Muscle of arm (tissue), 12 donors: ENCODE measurements around the gene RPP25L. TPM values are rescaled to one million over a fixed set of nuclear protein-coding genes. Genes with fewer than 3 reads are reported as not detected.

Experiments used
- DNase-seq: peaks from one replicate; pipeline ENCODE4 v3.0.0-alpha.2; 2013
- polyA plus RNA-seq, 12 donors: library from polyadenylated mRNA; unstranded; fragments of 120-200 nt; gene quantifications; one replicate each; pipeline ENCODE4 v1.2.1, GENCODE V29; 2013; ENCODE audit not compliant: insufficient read length in 12 of 12

Gene RPP25L
- polyA plus RNA-seq, 12 donors: 11.1 to 27.4 (median 17.9) TPM; not detected in 1

DNA sequence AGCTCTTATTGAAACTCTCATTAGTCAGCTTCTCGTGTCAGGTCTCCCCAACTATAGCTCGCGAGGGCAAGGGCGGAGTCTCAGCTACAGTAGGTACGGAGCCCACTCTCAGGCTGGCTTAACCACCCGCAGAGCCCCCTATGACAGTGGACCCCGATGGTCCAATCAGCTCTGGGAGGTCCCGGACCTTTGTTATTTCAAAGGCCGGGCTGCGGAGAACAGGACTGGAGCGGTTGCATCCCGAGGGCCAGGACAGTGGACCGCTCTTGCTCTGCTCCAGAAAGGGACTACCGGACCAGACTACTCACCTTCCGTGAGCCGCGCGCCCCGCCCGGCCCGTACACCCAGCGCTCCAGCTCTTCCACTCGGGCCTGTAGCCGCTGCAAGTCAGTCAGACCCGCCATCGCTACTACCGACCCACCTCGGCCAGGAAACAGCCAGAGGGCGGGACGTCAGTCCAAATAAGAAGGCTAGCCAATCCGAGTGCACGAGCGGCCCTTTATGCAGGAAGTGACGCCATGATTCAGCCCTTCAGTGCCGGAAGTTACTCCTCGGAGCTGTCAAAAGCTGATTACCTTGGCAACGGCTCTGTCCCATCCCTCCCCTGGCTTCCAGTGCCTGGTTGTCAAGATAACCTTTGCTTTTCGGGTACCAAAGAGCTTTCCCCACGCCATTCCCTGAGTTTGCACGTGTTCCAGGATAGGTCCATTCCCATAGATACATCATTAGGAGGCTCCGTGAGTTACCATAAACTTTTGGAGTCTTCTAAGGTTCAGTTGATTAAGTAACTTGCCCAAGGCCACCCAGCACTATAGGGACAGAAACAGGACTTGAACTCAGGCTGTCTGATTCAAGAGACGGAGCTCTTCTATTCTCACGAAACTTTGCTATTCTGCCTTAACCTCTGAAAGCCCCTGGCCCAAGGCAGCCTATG, 8.4 kb upstream of the RPP25L start, which contains the start of gene DCTN3:
Gene DCTN3 (minus strand): TSS at position 435 of the 934 bp plus-strand sequence. CDS start 31 bp downstream, at position 404.
- peak; percentile 94 for DNase-seq

DNA sequence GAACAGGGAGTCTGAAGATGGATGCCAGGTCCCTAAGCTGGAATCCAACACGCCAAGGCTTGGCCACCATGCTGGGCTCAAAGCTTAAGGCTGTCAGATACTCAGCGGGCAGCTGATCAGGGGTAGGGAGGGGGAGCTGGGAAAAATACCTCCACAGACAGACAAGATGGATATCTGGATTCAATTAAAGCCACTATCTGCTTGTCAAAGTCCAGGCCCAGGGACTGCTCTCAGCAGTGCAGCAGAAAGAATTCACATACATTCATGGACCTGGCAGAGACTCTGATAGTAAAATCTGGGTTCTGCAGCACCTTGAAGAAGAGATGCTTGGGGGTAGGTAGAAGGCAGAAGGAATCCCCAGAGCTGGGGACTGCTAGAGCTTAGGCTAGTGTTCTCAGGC, 3.2 kb upstream of the RPP25L start:
- no peak for DNase-seq

DNA sequence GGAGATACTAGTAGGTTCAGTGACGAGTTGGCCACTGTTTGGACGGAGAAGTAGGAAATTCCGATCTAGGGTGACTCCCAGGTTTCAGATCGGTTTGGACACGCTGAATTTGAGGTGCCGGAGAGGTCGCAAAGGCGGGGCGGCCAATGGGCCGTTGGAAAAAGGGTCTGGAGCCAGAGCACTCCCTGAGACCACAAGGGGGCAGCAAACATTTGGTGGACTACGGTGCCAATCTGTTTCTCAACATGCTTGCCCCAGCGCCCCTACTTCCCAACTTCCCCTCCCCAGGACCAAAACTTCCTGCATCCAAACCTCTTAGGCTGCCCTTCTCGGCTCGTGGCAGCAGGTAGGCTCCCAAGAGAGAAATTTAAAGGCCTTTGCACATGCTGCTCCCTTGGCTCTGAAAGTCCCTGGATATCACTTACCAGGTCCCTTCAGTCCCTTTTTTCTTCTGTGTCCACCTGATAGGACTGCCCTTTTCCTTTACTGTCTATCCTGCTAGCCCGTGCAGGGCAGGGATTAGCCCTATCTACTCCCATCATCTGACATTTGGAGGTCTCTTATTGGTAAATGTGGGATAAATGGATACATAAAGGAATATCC, 992 bp upstream of the RPP25L start:
- DNase-seq: peak; percentile 83

DNA sequence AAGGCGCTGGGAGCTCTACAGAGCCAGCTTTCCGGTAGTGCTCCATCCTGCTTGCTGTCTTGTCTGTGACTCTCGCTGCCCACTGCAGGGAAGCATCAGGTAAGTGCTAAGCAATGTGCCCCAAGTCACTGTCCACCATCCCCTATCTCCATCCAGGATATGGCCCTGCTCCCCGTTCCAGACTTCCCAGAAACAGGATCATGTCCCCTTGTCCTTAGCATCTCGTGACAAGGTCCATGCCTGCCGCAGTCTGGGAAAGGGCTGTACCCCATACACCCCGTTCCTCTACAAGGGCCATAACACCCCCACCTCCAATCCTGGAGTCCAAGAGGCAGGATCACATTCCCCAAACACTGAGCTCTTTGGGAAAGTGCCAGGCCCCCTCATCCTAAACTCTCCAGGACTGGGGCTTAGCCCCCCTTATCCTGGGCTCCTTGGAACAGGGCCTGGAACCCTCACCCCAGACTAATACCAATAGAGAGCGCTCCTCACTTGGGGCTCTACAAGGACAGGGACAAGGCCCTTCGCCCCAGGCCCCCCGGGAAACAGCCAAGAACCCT, 566 bp downstream of the RPP25L start:
- DNase-seq: no peak

DNA sequence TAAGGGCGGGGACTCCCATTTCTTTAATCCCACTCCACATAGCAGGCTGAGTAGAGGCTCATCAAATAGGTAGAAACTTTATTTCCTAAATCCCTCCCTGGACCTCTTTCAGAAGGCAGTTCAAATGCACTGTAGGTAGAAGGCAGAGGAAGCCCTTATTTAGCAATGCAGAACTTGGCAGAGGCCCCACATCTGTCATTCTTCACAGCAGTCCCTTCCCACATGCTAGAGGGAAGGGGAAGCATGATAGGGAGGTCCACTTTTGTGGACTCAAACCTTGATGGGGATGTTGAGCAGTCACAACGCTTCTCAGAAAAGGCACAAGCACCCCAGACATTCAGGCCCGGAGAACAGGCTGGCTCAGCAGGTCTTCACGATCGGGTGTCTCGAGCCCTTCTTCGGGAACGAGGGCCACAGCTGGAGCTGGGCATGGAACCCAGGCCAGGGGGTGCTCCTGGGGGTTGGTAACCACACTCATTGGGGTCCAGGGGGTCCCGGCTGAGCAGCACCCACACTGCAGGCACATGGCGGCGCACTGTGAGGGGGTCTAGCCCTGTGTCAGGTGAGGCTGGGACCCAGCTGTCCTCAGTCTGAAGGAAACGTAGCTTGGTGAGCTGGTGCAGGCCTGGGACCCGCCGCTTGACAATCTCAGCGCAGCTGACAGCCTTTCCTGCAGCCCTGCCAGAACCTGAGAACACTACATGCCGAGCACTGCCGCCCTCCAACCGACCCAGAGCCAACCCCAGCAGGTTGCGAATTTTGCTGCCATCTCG, 1.3 kb downstream of the RPP25L start:
- DNase-seq: no peak

DNA sequence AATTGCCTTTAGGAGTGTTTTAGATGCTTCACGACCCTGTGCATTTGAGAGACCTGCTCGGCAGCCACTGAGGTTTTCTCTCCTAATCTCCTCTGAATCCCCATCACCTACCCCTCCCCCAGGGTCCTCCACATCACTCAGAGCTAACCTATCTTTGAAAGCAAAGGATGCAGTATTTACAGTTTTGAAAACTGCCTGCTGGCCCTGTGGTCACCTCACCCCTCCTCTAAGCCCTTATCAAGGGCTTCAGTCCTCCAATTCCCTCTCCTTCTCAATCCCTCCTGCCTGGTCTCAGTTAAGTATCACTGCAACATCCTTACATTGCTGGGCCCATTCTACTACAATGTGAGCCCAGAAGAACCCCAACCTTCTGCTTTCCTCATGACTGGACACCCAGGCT, 4.6 kb downstream of the RPP25L start:
- DNase-seq: no peak

DNA sequence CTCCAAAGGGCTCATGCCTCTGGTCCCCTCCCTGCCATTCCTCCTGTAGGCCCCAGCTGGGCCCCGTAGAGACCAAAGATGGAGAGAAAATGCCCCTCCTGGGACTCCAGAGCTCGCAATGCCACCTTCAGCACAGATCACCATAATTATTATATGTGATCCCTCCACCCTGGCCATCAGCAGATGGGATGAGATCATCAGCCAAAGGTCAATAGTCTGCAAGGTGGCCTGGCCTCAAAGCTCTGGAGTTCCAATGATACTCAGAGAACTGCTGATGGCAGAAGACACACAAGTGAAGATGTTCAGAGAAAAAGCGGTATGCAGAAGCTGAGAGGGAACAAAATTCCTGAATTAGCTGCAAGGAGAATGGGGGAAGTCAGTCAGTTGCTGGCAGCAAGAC, 5.0 kb downstream of the RPP25L start:
- DNase-seq: no peak

DNA sequence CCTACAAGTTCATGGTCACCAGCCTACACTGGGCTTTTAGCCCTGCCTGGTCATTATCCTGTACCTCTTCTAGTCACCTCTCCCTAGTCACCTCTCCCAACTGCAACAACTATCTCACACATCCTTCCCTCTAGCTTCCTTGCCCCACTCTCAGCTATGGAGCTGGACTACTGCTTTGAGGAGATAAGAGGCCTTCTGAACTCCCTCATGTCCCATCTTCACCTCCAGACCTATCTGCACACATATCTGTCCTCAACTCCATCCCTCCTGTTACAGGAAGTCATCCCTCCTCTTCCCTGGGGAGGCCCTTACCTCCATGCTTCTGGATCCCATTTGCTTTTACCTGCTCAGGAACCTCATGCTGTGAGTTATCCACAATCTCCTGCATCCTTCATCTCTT, 5.7 kb downstream of the RPP25L start:
- DNase-seq: no peak

DNA sequence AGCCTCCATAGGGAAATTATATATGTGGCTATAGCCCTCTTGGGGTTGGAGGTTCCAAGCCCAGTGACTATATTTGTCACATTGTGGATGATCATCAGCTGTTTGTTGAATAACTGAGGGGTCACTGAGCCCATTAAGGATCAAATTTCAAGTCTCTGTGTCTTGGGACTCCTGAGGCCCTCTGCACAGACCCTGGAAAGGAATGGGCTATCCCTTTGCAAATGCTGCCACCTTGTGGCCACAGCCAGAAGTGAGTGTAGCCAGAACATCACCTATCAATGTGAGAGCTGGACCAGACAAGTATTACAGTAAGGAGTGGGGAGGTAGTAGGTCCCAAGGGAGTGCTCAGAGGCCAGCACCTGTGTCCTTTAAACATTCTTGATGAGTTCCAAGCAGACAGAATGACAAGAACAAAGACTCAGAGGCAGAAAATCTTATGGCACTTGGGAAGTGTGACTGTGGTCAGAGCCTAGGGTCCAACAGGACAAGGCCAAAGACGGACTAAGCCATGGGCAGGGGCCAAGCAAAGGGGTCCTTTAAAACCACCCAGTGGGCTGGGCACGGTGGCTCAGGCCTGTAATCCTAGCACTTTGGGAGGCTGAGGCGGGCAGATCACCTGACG, 8.2 kb downstream of the RPP25L start:
- peak; percentile 84 for DNase-seq

DNA sequence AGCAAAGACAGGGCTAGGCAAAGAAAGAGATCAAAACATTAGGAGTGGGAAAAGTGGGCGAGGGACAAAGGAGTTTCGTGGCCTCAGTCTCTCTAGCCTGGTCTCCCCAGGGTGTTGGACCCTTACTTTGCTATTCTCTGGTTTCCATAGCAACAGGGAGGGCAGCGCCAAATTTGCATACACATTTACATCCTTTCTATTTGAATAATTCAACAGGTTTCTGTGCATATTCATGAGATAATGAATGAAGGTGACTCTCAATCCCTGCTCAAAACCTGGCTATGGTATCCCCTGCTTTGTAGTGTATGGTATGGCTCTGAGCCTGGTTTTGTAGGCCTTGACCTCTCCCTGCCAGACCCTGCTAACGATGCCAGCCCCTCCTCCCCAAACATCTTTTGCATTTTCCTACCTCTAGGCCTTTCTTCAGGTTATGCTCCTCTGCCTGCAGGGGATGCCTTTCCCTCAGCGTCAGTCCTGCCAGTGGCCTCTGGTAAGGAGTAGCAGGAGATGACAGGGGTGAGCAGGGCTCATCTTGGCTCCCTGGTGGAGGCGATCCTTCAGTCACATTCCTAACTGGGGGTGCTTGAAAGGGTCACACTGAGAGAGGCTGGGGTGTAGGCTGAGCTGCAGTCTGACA, 9.8 kb downstream of the RPP25L start:
- DNase-seq: no peak

DNA sequence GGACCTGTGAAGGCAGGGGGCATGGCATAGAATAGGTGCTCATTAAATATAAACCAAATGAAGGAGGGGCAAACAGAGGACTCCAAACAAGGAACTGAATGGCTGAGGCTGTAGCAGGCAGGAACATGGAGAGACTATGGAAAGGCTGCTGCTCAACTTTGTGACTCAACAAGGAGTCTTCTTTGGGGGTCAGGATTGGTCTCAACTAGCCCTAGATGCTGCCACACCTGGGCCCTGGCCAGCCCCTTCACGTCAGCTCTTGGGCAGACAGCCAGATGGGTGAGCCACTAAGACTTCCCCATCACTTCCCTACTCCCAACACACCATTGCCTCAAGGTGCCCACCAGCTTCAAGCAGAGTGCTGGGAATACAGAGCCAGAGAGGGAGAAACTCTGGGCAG, 11.0 kb downstream of the RPP25L start:
- DNase-seq: no peak

DNA sequence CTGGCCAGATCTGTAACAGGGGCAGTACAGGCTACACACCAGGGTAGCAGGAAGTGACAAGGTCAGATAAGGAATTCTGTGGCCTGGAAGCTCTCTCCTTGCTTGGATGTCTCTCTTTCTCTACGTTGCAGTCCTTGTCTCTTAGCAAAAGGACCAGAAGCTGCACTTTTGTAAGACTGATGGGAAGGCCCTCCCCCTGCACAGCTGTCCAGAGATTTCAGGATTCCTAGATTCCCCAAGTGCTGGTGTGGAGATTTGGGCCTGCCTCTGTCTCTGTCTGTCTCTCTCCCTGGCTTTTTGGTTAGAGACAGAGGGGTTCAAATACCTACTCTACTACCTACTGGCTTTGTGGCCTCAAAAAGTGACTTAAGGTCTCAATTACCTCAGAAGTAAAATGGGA, 12.4 kb downstream of the RPP25L start:
- no peak for DNase-seq

DNA sequence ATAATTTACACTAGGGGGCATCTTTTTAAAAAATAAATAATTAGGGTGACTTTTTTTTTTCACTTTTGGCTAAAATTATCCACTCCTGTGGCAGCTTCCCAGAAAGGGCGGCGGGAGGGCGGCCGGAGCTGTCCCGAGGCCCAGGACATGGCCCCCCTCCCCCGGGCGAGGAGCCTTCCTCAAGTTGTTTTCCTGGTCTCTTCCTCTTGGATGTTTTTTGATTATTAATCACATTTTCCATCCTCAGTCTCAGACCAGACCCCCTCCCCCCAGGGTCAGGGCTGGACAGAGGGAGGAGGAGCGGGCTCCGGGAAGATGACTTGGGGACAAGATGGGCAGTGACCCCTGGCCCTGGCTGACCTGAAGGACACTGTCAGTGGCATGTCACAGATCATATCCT, 17.7 kb downstream of the RPP25L start:
- DNase-seq: no peak

DNA sequence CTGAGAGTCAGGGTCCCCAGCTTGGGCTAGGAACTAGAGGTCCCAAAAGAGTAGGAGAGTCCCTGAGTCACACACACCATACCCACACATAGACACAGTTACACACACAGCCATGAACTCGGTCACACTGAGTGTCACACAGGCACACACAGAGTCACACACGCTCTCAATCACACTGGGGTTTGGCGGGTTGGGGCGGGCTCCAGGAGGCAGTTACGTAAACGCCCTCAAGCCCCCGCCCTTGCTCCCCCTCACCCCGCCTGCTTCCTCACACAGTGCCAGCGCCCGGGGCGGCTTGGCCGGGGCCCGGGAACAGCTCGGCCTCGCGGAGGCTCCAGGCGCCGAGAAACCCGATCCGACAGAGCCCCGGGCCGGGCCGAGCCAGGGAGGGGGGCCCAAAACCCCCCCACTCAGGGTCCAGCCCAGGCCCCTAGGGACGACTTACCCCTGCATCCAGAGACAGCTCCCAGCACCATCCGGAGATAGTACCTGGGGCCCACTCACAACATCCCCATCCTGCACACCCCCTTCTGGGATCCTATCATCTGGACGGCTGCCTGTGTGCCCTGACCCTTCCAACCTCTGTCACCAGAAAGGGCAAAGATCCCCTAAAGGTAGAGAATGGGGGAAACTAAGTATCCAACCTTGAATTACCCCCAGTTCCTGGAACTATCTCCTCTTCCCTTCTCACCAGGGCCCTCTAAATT, 18.8 kb downstream of the RPP25L start:
- peak; percentile 57 for DNase-seq

DNA sequence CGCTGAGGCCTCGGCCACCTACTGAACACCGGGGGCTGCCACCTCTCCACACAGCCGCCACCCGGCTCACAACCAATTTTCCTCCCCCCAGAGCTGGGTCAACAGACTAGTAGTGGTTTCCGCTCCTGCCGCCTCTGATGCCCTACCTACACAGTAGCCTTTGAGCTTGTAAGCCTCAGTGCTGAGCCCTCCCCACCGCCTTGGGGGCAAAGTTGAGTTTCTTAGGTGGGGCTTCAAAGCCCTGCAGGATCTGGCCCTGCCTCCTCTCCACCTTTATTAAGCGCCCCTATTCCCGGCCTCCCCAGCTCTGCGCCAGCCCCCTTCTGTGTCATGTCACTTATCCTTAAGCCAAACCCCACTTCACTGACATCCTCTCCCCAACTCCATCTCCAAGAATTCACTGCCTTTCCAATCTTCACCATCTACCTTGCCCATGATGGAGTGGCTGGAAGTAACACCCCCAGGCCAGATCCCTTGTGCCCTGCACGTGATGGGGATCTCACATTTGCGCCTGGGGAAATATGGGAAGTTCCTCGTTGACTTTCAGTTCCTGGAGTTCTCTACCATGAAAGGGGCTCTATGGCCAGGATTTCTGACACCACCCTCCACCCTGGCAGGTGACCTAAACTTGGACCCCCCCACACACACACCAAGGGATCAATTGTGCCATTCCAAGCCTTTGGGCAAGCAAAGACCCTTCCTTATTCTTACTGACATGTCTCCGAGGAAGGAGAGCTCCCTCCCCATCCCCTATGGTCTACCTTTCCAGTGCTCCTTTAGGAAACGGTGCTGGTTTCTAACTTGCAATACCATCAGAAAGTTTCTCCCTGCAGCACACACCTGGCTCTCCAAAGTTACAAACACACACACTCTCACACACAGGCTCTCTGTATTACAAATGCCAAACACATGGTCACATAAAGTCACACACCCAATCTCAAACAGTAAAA, 19.7 kb downstream of the RPP25L start:
- DNase-seq: no peak

DNA sequence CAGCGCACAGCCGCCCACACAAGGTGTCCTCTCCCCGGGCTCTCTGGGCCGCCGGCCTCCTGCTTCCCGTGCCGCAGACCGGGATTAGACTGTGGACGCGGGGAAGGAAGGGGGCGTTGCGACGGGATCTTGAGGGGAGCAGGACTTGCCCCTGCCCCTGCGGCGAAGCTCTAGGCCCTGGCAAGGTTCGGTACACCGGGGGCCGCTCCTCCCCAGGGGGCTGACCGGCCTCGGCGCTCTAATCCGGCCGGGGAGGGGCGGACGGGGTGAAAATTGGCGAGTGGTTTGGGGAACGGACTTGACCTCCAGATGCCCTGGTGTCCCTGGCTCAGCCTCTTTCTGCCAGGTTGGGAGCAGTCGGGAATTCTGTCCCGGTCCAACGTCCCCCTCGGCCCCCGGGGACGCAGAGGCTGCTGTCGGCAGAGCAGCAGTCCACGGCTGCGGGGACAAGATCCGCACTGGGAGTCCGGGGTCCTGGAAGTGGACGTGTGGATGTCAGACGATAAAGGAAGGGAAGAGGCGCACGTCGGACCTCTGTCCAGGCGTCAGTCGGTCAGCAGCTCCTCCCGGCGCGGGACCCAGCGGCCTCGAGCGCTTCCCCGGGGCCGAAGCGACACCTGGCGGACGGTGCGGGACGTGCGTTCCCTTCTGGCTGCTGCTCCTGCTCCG, 20.5 kb downstream of the RPP25L start:
- DNase-seq: peak; percentile 92

DNA sequence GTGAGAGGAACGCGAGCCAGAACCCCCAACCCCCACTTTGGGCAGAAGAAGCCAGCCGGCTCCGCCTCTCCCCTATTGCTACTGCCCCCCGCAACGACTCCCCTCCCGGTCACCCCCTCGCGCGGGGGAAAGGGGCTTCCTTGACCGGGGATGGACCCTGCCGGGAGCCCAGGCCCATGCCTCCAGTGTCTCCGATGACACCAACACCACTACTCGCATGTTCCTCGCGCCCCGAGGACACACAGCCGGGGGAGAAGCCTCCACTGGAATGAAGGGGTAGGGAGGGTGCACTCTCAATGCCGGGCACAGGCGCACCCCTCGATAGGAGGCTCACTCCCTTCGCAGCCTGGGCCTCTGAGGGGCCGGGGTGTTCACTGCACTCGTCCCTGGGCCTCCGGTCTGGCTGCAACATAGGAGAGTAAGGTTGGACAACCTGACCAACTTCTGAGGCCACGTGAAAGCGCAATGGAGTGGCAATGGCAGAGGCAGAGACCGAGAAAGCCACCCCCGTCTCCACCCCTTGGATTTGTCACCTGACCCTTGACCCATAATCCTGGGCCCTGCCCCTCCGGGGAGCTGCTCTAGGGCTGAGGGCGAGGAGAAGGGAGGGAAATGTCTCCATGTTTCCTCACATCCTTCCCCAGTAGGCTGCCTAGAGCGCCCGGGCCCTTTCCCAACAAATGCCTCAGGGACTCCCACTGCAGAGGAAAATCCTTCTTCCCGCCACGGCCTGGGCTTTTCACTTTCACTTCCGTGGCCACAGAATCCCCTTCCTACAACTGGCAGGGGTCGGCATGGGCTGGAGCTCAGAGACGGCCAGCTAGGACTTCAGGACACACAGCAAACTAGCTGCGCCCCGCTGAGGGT, 21.3 kb downstream of the RPP25L start:
- DNase-seq: no peak
